ENCODE results near the gene TRAF2.

The TRAF2 gene

GRCh38 chr9:136949817-136950655 is 63.7 kb downstream of the TRAF2 start:
- DNase-seq: peak; percentile 94 to 95

- DNase-seq: no peak
These were observed 64.5 kb downstream of the TRAF2 start for GRCh38 chr9:136950656-136951276.

GRCh38 chr9:136951541-136952320 is 65.4 kb downstream of the TRAF2 start, which contains the start of gene LCN12:
TSS of gene LCN12 (plus strand) at chr9:136952273. CDS start at chr9:136952328, 55 bp downstream.
- no peak for DNase-seq

- DNase-seq: no peak
These were observed 66.1 kb downstream of the TRAF2 start for GRCh38 chr9:136952321-136952850.

GRCh38 chr9:136952876-136953770 is 66.8 kb downstream of the TRAF2 start:
- no peak for DNase-seq

GRCh38 chr9:136953771-136954269 is 67.5 kb downstream of the TRAF2 start:
- no peak for DNase-seq

GRCh38 chr9:136954270-136955083 is 68.2 kb downstream of the TRAF2 start:
- no peak for DNase-seq

GRCh38 chr9:136955202-136955942 is 69.1 kb downstream of the TRAF2 start:
- no peak for DNase-seq

GRCh38 chr9:136955943-136956335 is 69.6 kb downstream of the TRAF2 start:
- DNase-seq: no peak

- DNase-seq: no peak
These were observed 70.3 kb downstream of the TRAF2 start for GRCh38 chr9:136956604-136957003.

- DNase-seq: no peak
These were observed 71.1 kb downstream of the TRAF2 start for GRCh38 chr9:136957461-136957860.

- DNase-seq: no peak
These were observed 71.6 kb downstream of the TRAF2 start for GRCh38 chr9:136957901-136958300.

GRCh38 chr9:136958473-136958872 is 72.2 kb downstream of the TRAF2 start:
- DNase-seq: no peak

- no peak for DNase-seq
These were observed 72.9 kb downstream of the TRAF2 start for GRCh38 chr9:136958898-136959850.

GRCh38 chr9:136960212-136960937 is 74.1 kb downstream of the TRAF2 start:
- DNase-seq: no peak

GRCh38 chr9:136960938-136961275 is 74.6 kb downstream of the TRAF2 start:
- DNase-seq: no peak

GRCh38 chr9:136961279-136962065 is 75.2 kb downstream of the TRAF2 start:
- DNase-seq: no peak

GRCh38 chr9:136962163-136962562 is 75.8 kb downstream of the TRAF2 start:
- no peak for DNase-seq
